ENCODE measurements around the gene DPYD.

GRCh38 chr1:97805093-97805492 is 115.7 kb downstream of the DPYD start:
- TF ChIP-seq CTCF (IDR thresholded peaks at IDR 0.05) (no peak), POLR2A (IDR thresholded peaks at IDR 0.05) (no peak)

Measured in uterus (tissue), 2 donors.